BE2C (cell line): Measurements from ENCODE around the gene HLA-F. TPM values are rescaled to one million over a fixed set of nuclear protein-coding genes. Genes with fewer than 3 reads are reported as not detected.

ENCODE experiments used
- DNase-seq: peaks from one replicate; pipeline ENCODE4 v3.0.0-alpha.2; 2020
- H3K27me3 ChIP-seq: fragments of 250-450 bp; sonication (Bioruptor Pico); 2 replicates; pipeline ENCODE4 v1.5.1; 2020; ENCODE audit warnings: mild to moderate bottlenecking
- H3K36me3 ChIP-seq: fragments of 250-450 bp; sonication (Bioruptor Pico); 2 replicates; pipeline ENCODE4 v1.5.1; 2020; ENCODE audit warnings: mild to moderate bottlenecking
- H3K4me1 ChIP-seq: fragments of 250-450 bp; sonication (Bioruptor Pico); 2 replicates; pipeline ENCODE4 v1.5.1; 2020
- H3K4me3 ChIP-seq: 2 replicates; pipeline ENCODE4 v1.5.1; 2011; ENCODE audit warnings: low read depth, low read length
- H3K9me3 ChIP-seq: fragments of 250-450 bp; sonication (Bioruptor Pico); 2 replicates; pipeline ENCODE4 v1.5.1; 2020
- CTCF ChIP-seq: IDR thresholded peaks from 2 replicates; pipeline ENCODE4 v1.5.1; 2012; ENCODE audit warnings: mild to moderate bottlenecking, low read depth, low read length
- polyA plus RNA-seq: library from polyadenylated mRNA; unstranded; fragments of >200 nt; gene quantifications from one replicate; pipeline ENCODE4 v1.2.1, GENCODE V29; 2012; ENCODE audit warnings: low read depth, missing spikeins; ENCODE audit not compliant: insufficient read length, insufficient read depth

HLA-F gene
- polyA plus RNA-seq = 0.65 TPM

- peaks cover 12% of the 10 kb centered on the region for H3K27me3 ChIP-seq
- H3K4me1 ChIP-seq = no peaks in the 10 kb centered on the region
- no peak within 1 kb of the TSS; the same call in 1 of the 2 replicates for H3K4me3 ChIP-seq
- DNase-seq = peak; percentile 38
- no peak for TF ChIP-seq CTCF
- peaks cover 3% of the 10 kb centered on the region; the same call in 1 of the 2 replicates for H3K9me3 ChIP-seq
- H3K36me3 ChIP-seq = no peaks in the 10 kb centered on the region
Measured at GRCh38 chr6:29723262-29723665, at the start of gene HLA-F. HLA-F (plus strand) TSS chr6:29723434; CDS start chr6:29723464, 30 bp downstream.

- no peaks in the 10 kb centered on the region for H3K36me3 ChIP-seq
- DNase-seq = no peak
Measured at GRCh38 chr6:29674008-29674407, 49.2 kb upstream of the HLA-F start.

GRCh38 chr6:29675561-29675960 is 47.7 kb upstream of the HLA-F start:
- TF ChIP-seq CTCF = no peak
- no peak for DNase-seq

More at GRCh38 chr6:29674008-29674407, 49.2 kb upstream of the HLA-F start:
- no peak overlapping the region for H3K4me3 ChIP-seq
- H3K27me3 ChIP-seq = peaks cover 4% of the 10 kb centered on the region
- no peaks in the 10 kb centered on the region for H3K9me3 ChIP-seq
- no peak for TF ChIP-seq CTCF
- H3K4me1 ChIP-seq = no peaks in the 10 kb centered on the region

GRCh38 chr6:29676981-29677601 is 46.1 kb upstream of the HLA-F start:
- no peaks in the 10 kb centered on the region for H3K4me1 ChIP-seq
- H3K4me3 ChIP-seq = no peak overlapping the region
- no peaks in the 10 kb centered on the region for H3K27me3 ChIP-seq
- H3K36me3 ChIP-seq = no peaks in the 10 kb centered on the region
- H3K9me3 ChIP-seq = no peaks in the 10 kb centered on the region
- no peak for DNase-seq
- no peak for TF ChIP-seq CTCF

More at GRCh38 chr6:29675561-29675960, 47.7 kb upstream of the HLA-F start:
- no peaks in the 10 kb centered on the region for H3K9me3 ChIP-seq
- no peak overlapping the region for H3K4me3 ChIP-seq
- H3K27me3 ChIP-seq = peaks cover 4% of the 10 kb centered on the region
- H3K4me1 ChIP-seq = no peaks in the 10 kb centered on the region
- H3K36me3 ChIP-seq = no peaks in the 10 kb centered on the region

- TF ChIP-seq CTCF = no peak
Measured at GRCh38 chr6:29678114-29678513, 45.1 kb upstream of the HLA-F start.

GRCh38 chr6:29679962-29680361 is 43.3 kb upstream of the HLA-F start:
- H3K4me3 ChIP-seq = no peak overlapping the region

More at GRCh38 chr6:29678114-29678513, 45.1 kb upstream of the HLA-F start:
- no peaks in the 10 kb centered on the region for H3K36me3 ChIP-seq
- DNase-seq = no peak
- no peak overlapping the region for H3K4me3 ChIP-seq
- no peaks in the 10 kb centered on the region for H3K9me3 ChIP-seq
- no peaks in the 10 kb centered on the region for H3K27me3 ChIP-seq
- no peaks in the 10 kb centered on the region for H3K4me1 ChIP-seq

More at GRCh38 chr6:29679962-29680361, 43.3 kb upstream of the HLA-F start:
- TF ChIP-seq CTCF = no peak
- Histone ChIP-seq H3K9me3 (no peaks in the 10 kb centered on the region), H3K4me1 (no peaks in the 10 kb centered on the region), H3K36me3 (no peaks in the 10 kb centered on the region), H3K27me3 (no peaks in the 10 kb centered on the region)
- DNase-seq = no peak
